MM.1S (cell line): ENCODE measurements around the gene GRIK4.

ENCODE experiments used
- DNase-seq: peaks from one replicate; pipeline ENCODE4 v3.0.0-alpha.2; 2015
- H2AFZ ChIP-seq: fragments of 300-600 bp; sonication (generic); 2 replicates; pipeline ENCODE4 v1.6.0; 2016; ENCODE audit warnings: antibody characterized with exemption, low read length
- H3F3A ChIP-seq: fragments of 300-600 bp; sonication (generic); 2 replicates; pipeline ENCODE4 v1.6.1; 2016; ENCODE audit warnings: mild to moderate bottlenecking, antibody characterized with exemption, low read length, moderate library complexity, mixed read lengths; ENCODE audit not compliant: insufficient read depth
- H3K27ac ChIP-seq: fragments of 300-600 bp; sonication (generic); 2 replicates; pipeline ENCODE4 v1.5.1; 2016; ENCODE audit warnings: mild to moderate bottlenecking, low read length
- H3K27me3 ChIP-seq: fragments of 300-600 bp; sonication (generic); replicated peaks from 2 replicates; pipeline ENCODE4 v1.6.0; 2016; ENCODE audit warnings: low read length; ENCODE audit not compliant: insufficient read depth
- H3K36me3 ChIP-seq: fragments of 300-600 bp; sonication (generic); replicated peaks from 2 replicates; pipeline ENCODE4 v1.6.1; 2016; ENCODE audit warnings: mild to moderate bottlenecking, low read length, mixed read lengths; ENCODE audit not compliant: insufficient read depth
- H3K4me1 ChIP-seq: fragments of 300-600 bp; sonication (generic); 2 replicates; pipeline ENCODE4 v1.6.1; 2016; ENCODE audit warnings: low read length, mixed read lengths
- H3K4me2 ChIP-seq: fragments of 300-600 bp; sonication (generic); 2 replicates; pipeline ENCODE4 v1.6.0; 2016; ENCODE audit warnings: low read depth, low read length
- H3K4me3 ChIP-seq: fragments of 300-600 bp; sonication (generic); 2 replicates; pipeline ENCODE4 v1.5.1; 2016; ENCODE audit warnings: low read length, mixed read lengths
- H3K79me2 ChIP-seq: fragments of 300-600 bp; sonication (generic); 2 replicates; pipeline ENCODE4 v1.6.1; 2016; ENCODE audit warnings: mixed run types, low read length, mixed read lengths
- H3K9ac ChIP-seq: fragments of 300-600 bp; sonication (generic); 2 replicates; pipeline ENCODE4 v1.6.1; 2016; ENCODE audit warnings: low read length, mixed read lengths
- H3K9me2 ChIP-seq: fragments of 300-600 bp; sonication (generic); replicated peaks from 2 replicates; pipeline ENCODE4 v1.6.1; 2016; ENCODE audit warnings: mild to moderate bottlenecking, low read length, mixed read lengths; ENCODE audit not compliant: insufficient read depth
- H3K9me3 ChIP-seq: fragments of 300-600 bp; sonication (generic); replicated peaks from 2 replicates; pipeline ENCODE4 v1.6.1; 2016; ENCODE audit warnings: mild to moderate bottlenecking, low read length, mixed read lengths; ENCODE audit not compliant: insufficient read depth
- H4K20me1 ChIP-seq: fragments of 300-600 bp; sonication (generic); 2 replicates; pipeline ENCODE4 v1.6.1; 2016; ENCODE audit warnings: mild to moderate bottlenecking, low read length, moderate library complexity, mixed read lengths; ENCODE audit not compliant: insufficient read depth
- EZH2 ChIP-seq: fragments of 300-600 bp; sonication (generic); optimal IDR thresholded peaks from 2 replicates; pipeline ENCODE3; 2017; ENCODE audit warnings: low read depth, mild to moderate bottlenecking, antibody characterized with exemption, low read length, mixed read lengths
- EZH2phosphoT487 ChIP-seq: fragments of 300-600 bp; sonication (generic); IDR thresholded peaks from 2 replicates; pipeline ENCODE4 v1.6.1; 2018; ENCODE audit warnings: antibody characterized with exemption, low read length
- TF ChIP-seq, protein P1 (sequence below): fragments of 300-600 bp; sonication (generic); IDR thresholded peaks from 2 replicates; pipeline ENCODE4 v1.5.1; 2016; ENCODE audit warnings: antibody characterized with exemption, low read length, mixed read lengths

Gene GRIK4

DNA sequence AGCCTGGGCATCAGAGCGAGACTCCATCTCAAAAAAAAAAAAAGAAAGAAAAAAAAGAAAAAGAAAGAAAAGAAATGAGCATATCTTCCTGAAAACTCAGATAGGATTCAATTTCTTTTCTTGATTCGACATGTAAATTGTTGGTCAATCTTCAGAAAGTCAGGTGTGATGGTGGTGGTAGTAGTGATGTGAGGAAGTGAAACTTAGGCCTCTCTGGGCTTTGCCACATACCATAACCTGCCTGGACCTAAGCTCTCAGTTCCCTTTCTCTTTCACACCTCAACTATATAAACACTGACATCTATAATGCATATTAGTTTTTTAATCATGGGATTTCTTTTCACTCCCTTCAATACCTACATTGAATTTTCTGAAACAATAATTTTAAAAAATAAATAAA is 414.4 kb downstream of the GRIK4 start:
- no peaks in the 10 kb centered on the region for H3K9me3 ChIP-seq
- H3K36me3 ChIP-seq, result no peaks in the 10 kb centered on the region
- no peak overlapping the region for H2AFZ ChIP-seq
- no peaks in the 10 kb centered on the region for H3K9me2 ChIP-seq
- H3K27ac ChIP-seq, result no peak overlapping the region
- H4K20me1 ChIP-seq, result no peaks in the 10 kb centered on the region
- no peak overlapping the region for H3K9ac ChIP-seq
- peak; percentile 84 for DNase-seq
- peaks cover 13% of the 10 kb centered on the region for H3F3A ChIP-seq
- H3K4me1 ChIP-seq, result peaks cover 19% of the 10 kb centered on the region
- no peak for TF ChIP-seq EZH2phosphoT487
- H3K27me3 ChIP-seq, result no peaks in the 10 kb centered on the region
- H3K4me2 ChIP-seq, result no peak overlapping the region
- H3K79me2 ChIP-seq, result no peaks in the 10 kb centered on the region
- no peak overlapping the region for H3K4me3 ChIP-seq

DNA sequence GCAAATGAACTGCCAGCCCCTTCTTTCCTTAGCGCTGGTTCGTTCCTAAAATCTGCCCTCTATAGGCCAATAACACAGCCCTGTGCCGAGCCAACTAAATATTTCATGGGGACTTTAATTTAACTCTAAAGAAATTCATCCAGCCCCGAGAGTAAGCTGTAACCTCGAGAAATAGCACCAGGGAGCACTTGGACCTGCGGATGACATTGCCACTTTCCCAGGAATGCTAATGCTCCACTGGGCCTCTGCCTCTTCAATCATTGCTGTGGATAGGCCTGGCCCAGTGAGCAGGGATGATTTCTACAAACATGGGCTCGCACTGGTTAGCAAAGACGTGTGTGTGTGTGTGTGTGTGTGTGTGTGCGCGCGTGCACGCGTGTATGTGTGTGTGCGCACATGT is 417.1 kb downstream of the GRIK4 start:
- TF ChIP-seq EZH2phosphoT487 (no peak), EZH2 (no peak)
- TF ChIP-seq, protein P1, sequence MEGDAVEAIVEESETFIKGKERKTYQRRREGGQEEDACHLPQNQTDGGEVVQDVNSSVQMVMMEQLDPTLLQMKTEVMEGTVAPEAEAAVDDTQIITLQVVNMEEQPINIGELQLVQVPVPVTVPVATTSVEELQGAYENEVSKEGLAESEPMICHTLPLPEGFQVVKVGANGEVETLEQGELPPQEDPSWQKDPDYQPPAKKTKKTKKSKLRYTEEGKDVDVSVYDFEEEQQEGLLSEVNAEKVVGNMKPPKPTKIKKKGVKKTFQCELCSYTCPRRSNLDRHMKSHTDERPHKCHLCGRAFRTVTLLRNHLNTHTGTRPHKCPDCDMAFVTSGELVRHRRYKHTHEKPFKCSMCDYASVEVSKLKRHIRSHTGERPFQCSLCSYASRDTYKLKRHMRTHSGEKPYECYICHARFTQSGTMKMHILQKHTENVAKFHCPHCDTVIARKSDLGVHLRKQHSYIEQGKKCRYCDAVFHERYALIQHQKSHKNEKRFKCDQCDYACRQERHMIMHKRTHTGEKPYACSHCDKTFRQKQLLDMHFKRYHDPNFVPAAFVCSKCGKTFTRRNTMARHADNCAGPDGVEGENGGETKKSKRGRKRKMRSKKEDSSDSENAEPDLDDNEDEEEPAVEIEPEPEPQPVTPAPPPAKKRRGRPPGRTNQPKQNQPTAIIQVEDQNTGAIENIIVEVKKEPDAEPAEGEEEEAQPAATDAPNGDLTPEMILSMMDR, result no peak

DNA sequence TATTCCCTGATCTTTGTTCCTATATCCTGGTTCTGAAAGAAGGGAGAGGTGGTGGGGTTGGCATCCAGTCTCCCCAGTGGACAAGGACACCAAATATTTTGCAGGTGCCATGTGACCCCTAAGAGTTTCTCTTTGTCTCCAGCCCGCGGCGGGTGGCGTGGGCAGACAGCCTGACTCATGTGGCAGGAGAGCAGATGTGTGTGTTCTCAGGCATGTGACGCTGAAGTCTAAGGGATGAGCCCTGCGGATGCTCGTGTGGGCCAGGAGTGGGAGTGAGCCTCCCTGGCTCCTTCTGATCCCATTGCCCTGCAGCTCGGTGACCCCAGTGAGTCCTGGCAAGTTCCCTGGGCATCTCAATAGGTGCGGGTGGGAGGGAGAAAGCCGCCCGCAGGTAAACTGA is 417.5 kb downstream of the GRIK4 start:
- Histone ChIP-seq H3K4me1 (peaks cover 19% of the 10 kb centered on the region), H3F3A (peaks cover 13% of the 10 kb centered on the region), H3K9ac (no peak overlapping the region), H2AFZ (no peak overlapping the region), H3K9me3 (no peaks in the 10 kb centered on the region), H3K36me3 (no peaks in the 10 kb centered on the region), H3K27me3 (no peaks in the 10 kb centered on the region), H3K4me3 (no peak overlapping the region), H3K9me2 (no peaks in the 10 kb centered on the region), H3K27ac (no peak overlapping the region), H3K79me2 (no peaks in the 10 kb centered on the region), H4K20me1 (no peaks in the 10 kb centered on the region), H3K4me2 (no peak overlapping the region)
- TF ChIP-seq EZH2phosphoT487 (no peak), EZH2 (no peak)
- TF ChIP-seq, protein P1, result no peak
- no peak for DNase-seq

More for the DNA sequence above, 417.1 kb downstream of the GRIK4 start:
- no peak for DNase-seq
- Histone ChIP-seq H4K20me1 (no peaks in the 10 kb centered on the region), H3F3A (peaks cover 13% of the 10 kb centered on the region), H3K27me3 (no peaks in the 10 kb centered on the region), H3K9me3 (no peaks in the 10 kb centered on the region), H2AFZ (no peak overlapping the region), H3K36me3 (no peaks in the 10 kb centered on the region), H3K9ac (no peak overlapping the region), H3K4me2 (no peak overlapping the region), H3K9me2 (no peaks in the 10 kb centered on the region), H3K79me2 (no peaks in the 10 kb centered on the region), H3K4me1 (peaks cover 19% of the 10 kb centered on the region), H3K27ac (no peak overlapping the region), H3K4me3 (no peak overlapping the region)

DNA sequence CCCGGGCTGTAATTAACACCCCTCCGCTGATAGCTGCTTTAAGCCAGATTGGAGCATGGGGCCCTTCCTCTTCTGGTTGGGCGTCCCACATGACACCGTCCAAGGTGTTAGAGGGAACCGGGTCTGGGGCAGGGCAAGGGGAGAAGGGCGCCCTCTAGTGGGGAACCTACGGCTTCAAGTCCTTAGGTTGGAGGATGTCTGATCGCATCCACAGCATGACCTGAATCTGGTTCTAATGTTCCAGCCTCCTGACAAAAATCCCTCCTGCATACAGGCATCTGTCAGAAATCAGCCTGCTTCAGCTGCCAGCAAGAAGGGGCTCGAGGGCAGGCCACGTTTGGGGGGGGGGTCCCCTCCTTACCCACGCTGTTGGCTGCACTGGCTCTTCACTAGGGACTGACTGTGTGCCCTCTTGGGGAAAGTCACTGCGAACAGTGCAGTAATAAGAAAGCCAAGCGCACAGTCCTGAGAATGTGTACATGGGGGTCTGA is 418.2 kb downstream of the GRIK4 start:
- peaks cover 13% of the 10 kb centered on the region for H3F3A ChIP-seq
- H3K27me3 ChIP-seq, result no peaks in the 10 kb centered on the region
- TF ChIP-seq, protein P1, result peak; percentile 81
- no peak for TF ChIP-seq EZH2phosphoT487
- DNase-seq, result peak; percentile 53
- H2AFZ ChIP-seq, result no peak overlapping the region
- no peaks in the 10 kb centered on the region for H3K79me2 ChIP-seq
- H3K4me3 ChIP-seq, result no peak overlapping the region
- H3K27ac ChIP-seq, result no peak overlapping the region
- H3K36me3 ChIP-seq, result no peaks in the 10 kb centered on the region
- peaks cover 19% of the 10 kb centered on the region for H3K4me1 ChIP-seq
- no peaks in the 10 kb centered on the region for H3K9me2 ChIP-seq
- H3K4me2 ChIP-seq, result no peak overlapping the region
- no peaks in the 10 kb centered on the region for H4K20me1 ChIP-seq
- H3K9me3 ChIP-seq, result no peaks in the 10 kb centered on the region
- no peak overlapping the region for H3K9ac ChIP-seq
